Measurements from ENCODE around the gene DBF4B.
"Not testable (repeated sequence)": the region's sequence is repeated elsewhere in the genome, so short reads cannot be mapped to it uniquely, and the experiment has no call there.

DBF4B gene

DNA sequence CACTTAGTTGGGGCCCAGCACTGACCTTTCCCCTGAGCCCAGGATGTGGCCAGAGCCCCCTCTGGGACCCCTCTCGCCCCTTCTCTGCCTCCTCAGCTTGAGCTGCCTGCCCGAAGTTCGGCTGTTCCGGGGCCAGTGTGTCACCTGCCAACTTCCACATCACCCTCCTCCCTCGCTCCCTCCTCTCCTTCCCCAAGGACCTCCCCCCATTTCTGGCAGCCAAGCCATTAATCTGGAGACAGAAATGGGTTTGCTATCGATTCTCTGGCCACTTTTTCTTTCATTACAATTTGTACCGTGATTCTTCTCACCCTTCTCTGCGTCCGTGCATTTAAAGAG, 41.5 kb downstream of the DBF4B start:
- H3K27ac ChIP-seq, result no peak overlapping the region
- TF ChIP-seq, protein P1, sequence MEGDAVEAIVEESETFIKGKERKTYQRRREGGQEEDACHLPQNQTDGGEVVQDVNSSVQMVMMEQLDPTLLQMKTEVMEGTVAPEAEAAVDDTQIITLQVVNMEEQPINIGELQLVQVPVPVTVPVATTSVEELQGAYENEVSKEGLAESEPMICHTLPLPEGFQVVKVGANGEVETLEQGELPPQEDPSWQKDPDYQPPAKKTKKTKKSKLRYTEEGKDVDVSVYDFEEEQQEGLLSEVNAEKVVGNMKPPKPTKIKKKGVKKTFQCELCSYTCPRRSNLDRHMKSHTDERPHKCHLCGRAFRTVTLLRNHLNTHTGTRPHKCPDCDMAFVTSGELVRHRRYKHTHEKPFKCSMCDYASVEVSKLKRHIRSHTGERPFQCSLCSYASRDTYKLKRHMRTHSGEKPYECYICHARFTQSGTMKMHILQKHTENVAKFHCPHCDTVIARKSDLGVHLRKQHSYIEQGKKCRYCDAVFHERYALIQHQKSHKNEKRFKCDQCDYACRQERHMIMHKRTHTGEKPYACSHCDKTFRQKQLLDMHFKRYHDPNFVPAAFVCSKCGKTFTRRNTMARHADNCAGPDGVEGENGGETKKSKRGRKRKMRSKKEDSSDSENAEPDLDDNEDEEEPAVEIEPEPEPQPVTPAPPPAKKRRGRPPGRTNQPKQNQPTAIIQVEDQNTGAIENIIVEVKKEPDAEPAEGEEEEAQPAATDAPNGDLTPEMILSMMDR (IDR thresholded peaks at IDR 0.05), result no peak

DNA sequence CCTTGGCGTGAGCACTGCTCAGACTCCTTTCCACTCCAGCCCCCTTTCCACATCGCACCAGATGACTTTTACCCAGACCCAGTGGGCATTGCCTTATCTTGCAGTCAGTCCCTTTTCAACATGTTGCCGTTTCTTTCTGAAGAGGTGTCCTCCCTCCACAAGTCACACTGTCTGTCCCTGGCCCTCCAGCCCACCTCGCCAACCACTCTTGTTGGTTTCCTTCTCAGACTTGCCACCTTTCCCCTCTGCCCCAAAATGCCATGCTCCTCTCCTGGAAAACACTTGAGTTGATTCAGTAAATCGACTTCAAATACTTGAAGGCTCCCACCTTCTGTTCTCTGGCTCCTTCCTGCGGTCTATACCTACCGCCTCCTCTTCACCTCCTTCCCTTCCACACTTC, 42.9 kb downstream of the DBF4B start:
- TF ChIP-seq, protein P1 (IDR thresholded peaks at IDR 0.05), result no peak
- no peak for TF ChIP-seq ZFX (IDR thresholded peaks at IDR 0.05; ENCODE audit: borderline replicate concordance)
- no peak overlapping the region for H3K27ac ChIP-seq

DNA sequence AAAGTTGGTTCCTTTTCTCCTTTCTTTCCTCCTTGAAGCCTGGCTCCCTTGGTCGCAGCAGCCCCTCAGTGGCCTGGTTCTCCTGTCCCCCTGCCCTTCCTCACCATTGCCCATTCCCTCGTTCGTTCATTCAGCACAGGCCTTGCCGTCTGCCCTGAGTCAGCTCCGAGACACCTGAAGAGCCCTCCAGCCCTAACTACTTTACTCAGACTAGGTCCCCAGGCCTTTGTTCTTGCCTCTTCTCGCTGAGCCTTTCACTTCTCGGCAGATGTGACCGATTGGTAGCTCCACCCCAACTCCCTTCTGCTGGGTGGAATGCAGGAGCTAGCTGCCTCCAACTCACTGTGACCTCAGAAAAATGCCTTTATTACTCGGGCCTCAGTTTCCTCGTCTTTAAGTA, 43.3 kb downstream of the DBF4B start:
- TF ChIP-seq, protein P1 (IDR thresholded peaks at IDR 0.05), result no peak
- no peak for TF ChIP-seq ZFX (IDR thresholded peaks at IDR 0.05; ENCODE audit: borderline replicate concordance)
- H3K27ac ChIP-seq, result no peak overlapping the region

DNA sequence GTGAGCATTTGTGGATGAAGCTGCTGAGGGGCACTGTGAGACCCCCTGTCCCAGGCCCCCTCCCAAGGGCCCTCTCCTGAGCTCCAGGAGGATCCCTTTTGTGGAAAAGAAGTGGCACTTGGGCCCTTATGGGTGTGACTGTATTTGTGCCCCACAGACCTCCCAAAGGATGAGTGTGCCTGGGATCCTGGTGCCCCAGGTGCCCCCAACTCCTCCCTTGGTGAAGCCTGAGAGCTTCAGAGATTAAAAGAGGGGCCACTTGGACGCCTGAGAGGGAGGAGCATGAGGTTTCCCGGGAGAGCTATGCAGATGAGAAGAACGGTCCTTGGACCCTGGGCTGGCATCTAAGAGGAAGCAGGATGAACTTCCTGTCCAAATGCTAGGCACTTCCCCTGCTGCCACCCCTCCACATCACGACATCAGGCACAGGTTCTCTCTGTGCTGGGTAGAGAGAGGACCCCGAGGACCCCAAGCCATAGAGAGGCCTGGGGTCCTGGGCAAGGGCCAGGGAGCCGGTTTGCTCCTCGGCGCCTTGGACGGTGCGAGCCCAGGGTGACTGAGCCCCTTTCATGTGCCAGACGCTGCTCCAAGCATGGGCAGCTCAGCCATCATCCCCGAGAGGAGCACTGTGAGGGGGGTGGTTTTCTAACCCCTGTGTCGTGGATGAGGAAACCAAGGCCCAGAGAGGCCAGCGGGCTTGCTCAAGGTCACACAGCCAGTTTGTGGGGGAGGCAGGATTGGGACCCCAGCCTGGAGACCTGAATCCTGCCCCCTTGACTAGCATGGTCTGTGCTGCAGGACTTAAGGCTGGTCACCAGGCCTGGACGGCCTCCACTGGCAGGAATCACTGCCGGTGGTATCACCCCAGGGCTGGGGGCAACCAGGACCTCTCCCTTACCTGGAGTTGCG, 44.7 kb downstream of the DBF4B start:
- no peak overlapping the region for H3K27ac ChIP-seq
- TF ChIP-seq ZFX (IDR thresholded peaks at IDR 0.05; ENCODE audit: borderline replicate concordance), result no peak
- TF ChIP-seq, protein P1 (IDR thresholded peaks at IDR 0.05), result no peak

DNA sequence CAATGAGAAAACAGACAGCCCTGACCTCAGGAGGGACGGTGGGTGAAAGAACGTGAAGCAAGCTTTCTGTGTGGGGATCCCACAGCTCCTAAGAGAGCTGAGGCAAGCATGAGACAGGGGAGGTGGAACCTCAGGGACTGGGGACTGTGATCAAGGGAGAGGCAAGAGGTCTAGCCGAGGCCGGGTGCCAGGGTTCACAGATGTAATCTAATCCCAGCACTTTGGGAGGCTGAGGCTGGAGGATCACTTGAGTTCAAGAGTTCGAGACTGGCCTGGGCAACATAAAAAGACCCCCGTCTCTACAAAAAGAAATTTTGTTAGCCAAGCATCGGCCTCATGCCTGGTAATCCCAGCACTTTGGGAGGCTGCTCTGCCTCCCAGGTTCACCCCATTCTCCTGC, 45.8 kb downstream of the DBF4B start:
- no peak for TF ChIP-seq ZFX (IDR thresholded peaks at IDR 0.05; ENCODE audit: borderline replicate concordance)
- TF ChIP-seq, protein P1 (IDR thresholded peaks at IDR 0.05), result no peak
- H3K27ac ChIP-seq, result no peak overlapping the region

DNA sequence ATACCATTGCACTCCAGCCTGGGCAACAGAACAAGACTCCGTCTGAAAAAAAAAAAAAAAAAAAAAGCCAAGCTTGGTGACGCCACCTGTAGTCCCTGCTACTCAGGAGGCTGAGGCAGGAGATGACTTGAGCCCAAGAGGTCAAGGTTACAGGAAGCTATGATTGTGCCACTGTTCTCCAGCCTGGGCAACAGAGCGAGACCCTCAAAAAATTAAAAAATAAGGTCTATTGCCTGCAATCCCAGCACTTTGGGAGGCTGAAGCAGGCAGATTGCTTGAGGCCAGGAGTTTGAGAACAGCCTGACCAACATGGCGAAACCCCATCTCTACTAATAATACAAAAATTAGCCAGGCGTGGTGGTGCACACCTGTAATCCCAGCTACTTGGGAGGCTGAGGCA, 46.7 kb downstream of the DBF4B start:
- H3K27ac ChIP-seq, result not testable (repeated sequence)

DNA sequence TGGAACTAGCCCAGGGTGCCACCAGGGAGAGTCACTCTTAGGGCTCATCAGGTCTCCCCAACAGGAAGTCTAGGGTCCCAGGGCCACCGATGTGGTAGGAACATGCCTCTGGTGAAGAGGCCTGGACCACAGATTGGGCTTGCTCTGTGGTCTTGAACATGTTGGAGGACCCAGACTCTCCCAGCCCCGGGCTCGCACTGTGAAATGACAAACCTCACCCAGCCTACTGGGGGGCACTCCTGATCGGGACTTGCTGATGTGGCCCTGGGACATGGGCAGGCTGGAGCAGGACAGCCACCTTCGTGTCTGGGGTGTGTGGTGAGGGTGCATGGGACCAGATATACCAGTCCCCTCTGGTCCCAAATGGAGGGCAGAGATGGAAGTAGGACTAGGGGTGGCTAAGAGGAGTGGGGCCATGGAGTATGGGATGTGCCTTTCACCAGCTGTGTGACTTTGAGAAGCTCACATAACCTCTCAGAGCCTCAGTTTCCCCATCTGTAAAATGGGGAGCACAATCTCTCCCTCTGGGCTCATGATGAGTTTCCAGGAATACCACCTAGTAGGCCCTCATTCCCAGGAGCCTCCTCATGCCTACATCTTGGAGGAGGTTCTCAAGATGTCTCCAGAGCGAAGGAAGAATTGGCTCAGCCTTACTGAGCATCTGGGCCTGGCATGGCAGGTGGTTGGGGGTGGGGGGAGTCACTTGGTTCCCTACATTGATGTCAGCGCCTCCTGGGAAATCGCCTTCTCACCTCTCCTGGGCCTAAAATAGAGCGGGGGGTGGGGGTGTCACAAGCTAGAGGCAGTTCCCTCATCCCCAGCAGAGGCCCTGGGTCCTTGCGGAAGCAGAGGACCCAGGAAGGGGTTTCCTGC, 48.8 kb downstream of the DBF4B start:
- TF ChIP-seq ZFX (IDR thresholded peaks at IDR 0.05; ENCODE audit: borderline replicate concordance), result no peak
- TF ChIP-seq, protein P1 (IDR thresholded peaks at IDR 0.05), result no peak
- no peak overlapping the region for H3K27ac ChIP-seq

Measured in 22Rv1 (cell line).